Activated CD4-positive, CD25-positive, alpha-beta regulatory T cell treated with anti-CD3 and anti-CD28 coated beads, Interleukin-2, amount 50 U/mL, for 16 hours (primary cell): Measurements from ENCODE around the gene CDY2B.
"Not testable (repeated sequence)": the region's sequence is repeated elsewhere in the genome, so short reads cannot be mapped to it uniquely, and the experiment has no call there.

ENCODE experiments used
- DNase-seq: peaks from one replicate; pipeline ENCODE4 v3.0.0-alpha.2; 2020; ENCODE audit warnings: low read depth, low spot score

The CDY2B gene

GRCh38 chrY:17880120-17880519 is at the start of gene CDY2B:
CDY2B (minus strand) TSS chrY:17880220; CDS start chrY:17879892, 328 bp downstream.
- not testable (repeated sequence) for DNase-seq

- not testable (repeated sequence) for DNase-seq
Measured at GRCh38 chrY:17908009-17908408, 28.0 kb upstream of the CDY2B start.

DNA sequence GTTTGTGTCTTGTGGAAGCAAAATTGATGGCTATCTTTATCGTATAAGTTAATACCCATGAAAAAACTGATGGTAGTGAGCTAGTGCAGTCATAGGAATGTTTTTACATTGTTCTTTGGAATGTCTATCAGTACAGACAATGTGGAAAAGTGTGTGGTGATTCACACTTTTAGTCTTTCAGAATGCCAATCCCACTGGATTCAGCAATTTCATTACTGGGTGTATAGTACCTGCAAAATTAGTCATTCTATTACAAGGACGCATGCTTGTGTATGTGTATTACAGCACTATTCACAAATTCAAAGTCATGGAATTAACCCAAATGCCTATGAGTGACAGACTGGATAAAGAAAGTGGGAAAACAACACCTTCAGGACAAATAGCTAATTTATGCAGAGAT is 27.3 kb upstream of the CDY2B start:
- not testable (repeated sequence) for DNase-seq

GRCh38 chrY:17881697-17882096 is 1.7 kb upstream of the CDY2B start:
- not testable (repeated sequence) for DNase-seq

- DNase-seq, result not testable (repeated sequence)
Measured at GRCh38 chrY:17876767-17877166, 3.3 kb downstream of the CDY2B start.

- not testable (repeated sequence) for DNase-seq
Measured at GRCh38 chrY:17875401-17875800, 4.6 kb downstream of the CDY2B start.

GRCh38 chrY:17871194-17871903 is 8.7 kb downstream of the CDY2B start:
- not testable (repeated sequence) for DNase-seq

DNA sequence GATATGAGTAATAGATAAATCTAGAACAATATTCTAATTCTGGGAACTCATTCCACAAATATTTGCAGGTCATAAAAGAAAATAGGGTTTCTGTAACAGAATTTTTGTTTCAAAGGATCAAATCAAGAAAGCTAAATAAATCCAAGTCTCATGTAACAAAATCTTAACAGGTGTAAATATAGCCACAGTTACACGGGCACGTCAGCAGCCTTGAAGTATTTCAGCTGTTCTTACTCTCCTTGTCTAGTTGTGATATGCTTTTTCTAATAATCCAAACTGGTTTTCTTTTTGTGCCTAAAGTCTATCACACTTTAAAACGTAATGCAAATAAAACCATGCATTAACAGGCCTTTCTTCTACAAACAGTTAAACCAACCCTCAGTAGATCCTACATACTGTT is 9.3 kb downstream of the CDY2B start:
- DNase-seq, result not testable (repeated sequence)

GRCh38 chrY:17867850-17868249 is 12.2 kb downstream of the CDY2B start:
- DNase-seq, result not testable (repeated sequence)

DNA sequence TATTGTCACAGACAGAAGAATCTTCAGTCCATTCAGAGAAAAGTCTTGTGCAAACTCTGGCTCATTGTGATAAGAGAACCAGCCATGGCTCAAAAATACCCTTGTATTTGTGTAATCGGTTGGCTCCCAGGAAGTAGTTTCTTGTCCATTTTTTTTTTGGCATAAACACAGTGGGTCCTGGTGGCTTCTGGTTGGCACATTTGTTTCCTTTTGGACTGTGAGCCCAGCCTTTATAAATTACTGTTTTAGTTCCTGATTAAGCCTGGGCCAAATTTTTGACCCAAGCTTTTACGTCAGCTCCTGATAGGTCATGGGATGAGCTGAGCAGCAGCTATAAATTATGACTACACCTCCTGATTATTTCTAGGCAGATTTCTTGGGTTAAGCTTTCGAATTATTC is 19.4 kb downstream of the CDY2B start:
- DNase-seq, result not testable (repeated sequence)

- not testable (repeated sequence) for DNase-seq
Measured at GRCh38 chrY:17856963-17857848, 22.8 kb downstream of the CDY2B start.

- DNase-seq, result not testable (repeated sequence)
Measured at GRCh38 chrY:17856508-17856907, 23.5 kb downstream of the CDY2B start.

DNA sequence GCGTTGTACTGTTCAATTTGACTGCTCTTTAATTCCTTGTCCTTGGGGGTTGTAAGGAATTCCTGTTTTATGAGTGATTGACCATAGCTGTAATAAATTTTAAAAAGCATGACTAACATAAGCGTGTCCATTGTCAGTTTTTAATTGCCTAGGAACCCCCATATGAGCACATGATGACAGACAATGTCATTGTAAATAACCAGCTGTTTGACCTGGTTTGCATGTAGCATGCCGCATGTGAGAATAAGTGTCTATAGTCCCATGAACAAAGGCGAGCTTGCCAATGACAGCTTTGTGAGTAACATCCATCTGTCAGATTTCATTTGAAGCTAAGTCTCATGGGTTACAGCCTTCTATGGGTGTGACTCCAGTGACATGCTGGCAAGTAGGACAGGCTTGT is 30.9 kb downstream of the CDY2B start:
- not testable (repeated sequence) for DNase-seq

DNA sequence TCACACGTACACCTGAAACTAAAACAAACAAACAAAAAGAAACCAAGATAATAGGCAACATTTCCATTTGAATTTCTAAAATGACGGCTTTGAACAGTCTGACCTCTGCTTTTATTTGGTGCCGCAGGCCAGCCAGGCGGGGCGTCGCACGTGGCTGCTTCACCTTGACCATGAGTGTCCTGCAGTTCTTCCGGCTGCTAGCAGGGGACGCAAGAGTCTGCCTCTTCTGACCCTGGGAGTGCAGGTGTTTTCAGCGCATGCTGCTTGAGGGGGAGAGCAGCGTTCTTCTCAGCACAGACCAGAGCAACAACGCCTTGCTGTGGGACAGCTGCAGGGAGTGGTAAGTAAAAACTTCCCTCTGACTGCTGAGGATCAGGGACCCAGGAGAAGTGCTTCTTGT is 47.9 kb downstream of the CDY2B start:
- DNase-seq, result not testable (repeated sequence)
